Keratinocyte (primary cell): ENCODE results near the gene ANKAR. TPM values are rescaled to one million over a fixed set of nuclear protein-coding genes. Genes with fewer than 3 reads are reported as not detected.
A peak's percentile ranks its signal among the peaks of the same experiment; 100 is the strongest.
"Not testable (repeated sequence)": the region's sequence is repeated elsewhere in the genome, so short reads cannot be mapped to it uniquely, and the experiment has no call there.

Source experiments
- DNase-seq: peaks from one replicate; pipeline ENCODE4 v3.0.0-alpha.2; 2011; ENCODE audit warnings: low read depth, missing footprints, low spot score
- FAIRE-seq: peaks from 2 replicates; lab custom pipeline; 2011; peaks lifted over from hg19 to GRCh38; lab: Jason Lieb, UNC
- H2AFZ ChIP-seq: 2 replicates; pipeline ENCODE4 v1.6.0; 2012; ENCODE audit warnings: low read length, control low read depth, inconsistent platforms; ENCODE audit not compliant: control insufficient read depth
- H3K27ac ChIP-seq: 2 replicates; pipeline ENCODE4 v1.5.1; 2011; ENCODE audit warnings: low read length; ENCODE audit not compliant: control insufficient read depth, insufficient read depth
- H3K27me3 ChIP-seq: 3 replicates; pipeline ENCODE4 v1.6.0; 2011; ENCODE audit warnings: low read length; ENCODE audit not compliant: control insufficient read depth, insufficient read depth; ENCODE audit errors: extremely low read depth
- H3K36me3 ChIP-seq, 2 experiments: 2 replicates in 1 of 2; 3 replicates in 1 of 2; pipeline ENCODE4 v1.5.1; 2011; ENCODE audit warnings: low read length in 2 of 2, mild to moderate bottlenecking in 1 of 2; ENCODE audit not compliant: control insufficient read depth in 2 of 2, insufficient read depth in 2 of 2; ENCODE audit errors: extremely low read depth in 1 of 2
- H3K4me1 ChIP-seq: 3 replicates; pipeline ENCODE4 v1.5.1; 2011; ENCODE audit warnings: low read length; ENCODE audit not compliant: control insufficient read depth, insufficient read depth; ENCODE audit errors: extremely low read depth
- H3K4me2 ChIP-seq: 3 replicates; pipeline ENCODE4 v1.6.0; 2011; ENCODE audit warnings: low read depth, low read length; ENCODE audit not compliant: control insufficient read depth, insufficient read depth; ENCODE audit errors: extremely low read depth
- H3K4me3 ChIP-seq, 3 experiments: fragments of 200-600 bp in 1 of 3; sonication (generic) in 1 of 3; 2 replicates in 2 of 3; 3 replicates in 1 of 3; pipeline ENCODE4 v1.5.1; 2011 to 2016; ENCODE audit warnings: low read length in 3 of 3, mild to moderate bottlenecking in 3 of 3, control low read depth in 2 of 3, inconsistent platforms in 1 of 3, low read depth in 1 of 3, mixed read lengths in 1 of 3, mixed run types in 1 of 3, moderate library complexity in 1 of 3; ENCODE audit not compliant: control insufficient read depth in 2 of 3, insufficient read depth in 2 of 3; ENCODE audit errors: extremely low read depth in 1 of 3
- H3K79me2 ChIP-seq: 2 replicates; pipeline ENCODE4 v1.6.0; 2012; ENCODE audit warnings: low read length; ENCODE audit not compliant: control insufficient read depth, insufficient read depth
- H3K9ac ChIP-seq: 3 replicates; pipeline ENCODE4 v1.6.0; 2011; ENCODE audit warnings: low read length; ENCODE audit not compliant: control insufficient read depth, insufficient read depth; ENCODE audit errors: extremely low read depth
- H3K9me1 ChIP-seq: 3 replicates; pipeline ENCODE4 v1.6.0; 2011; ENCODE audit warnings: low read length; ENCODE audit not compliant: control insufficient read depth, insufficient read depth; ENCODE audit errors: extremely low read depth
- H3K9me3 ChIP-seq: 2 replicates; pipeline ENCODE4 v1.5.1; 2012; ENCODE audit warnings: low read depth, low read length; ENCODE audit not compliant: control insufficient read depth
- H4K20me1 ChIP-seq: 3 replicates; pipeline ENCODE4 v1.6.0; 2011; ENCODE audit warnings: low read length; ENCODE audit not compliant: control insufficient read depth, insufficient read depth; ENCODE audit errors: extremely low read depth
- EZH2 ChIP-seq: IDR thresholded peaks from one replicate; pipeline ENCODE4 v1.6.1; 2012; ENCODE audit warnings: inconsistent platforms, mild to moderate bottlenecking, low read length, moderate library complexity
- dilution Hi-C: fragments of 300-500 bp; cut with MboI; formaldehyde crosslinking; loops from one replicate; pipeline ENCODE4 v1.7.0; 2020; ENCODE audit warnings: low sequenced_read_pairs; ENCODE audit not compliant: extremely low pct_ligation_motif_present
- polyA plus RNA-seq, 5 experiments: library from polyadenylated mRNA; depleted of rRNA in 3 of 5; stranded (reverse) in 3 of 5; stranded (forward) in 1 of 5; unstranded in 1 of 5; fragments of >200 nt; gene quantifications; 1 replicate in 1 of 5; 2 replicates in 3 of 5; 3 replicates in 1 of 5; pipeline versions ENCODE4 v1.2.1 to v1.2.3, GENCODE V29; 2011 to 2012; ENCODE audit warnings: missing spikeins in 2 of 5, low read depth in 1 of 5, low replicate concordance in 1 of 5
- TF ChIP-seq, protein P1 (sequence below), 3 experiments: IDR thresholded peaks in 1 of 3; conservative IDR thresholded peaks in 1 of 3; optimal IDR thresholded peaks in 1 of 3; 2 replicates in 2 of 3; 3 replicates in 1 of 3; pipeline versions ENCODE3 to v1.5.1; 2011; ENCODE audit warnings: low read length in 3 of 3, mild to moderate bottlenecking in 3 of 3, moderate library complexity in 2 of 3, control low read depth in 1 of 3, inconsistent platforms in 1 of 3; ENCODE audit not compliant: insufficient read depth in 2 of 3; ENCODE audit errors: extremely low read depth in 1 of 3

The ANKAR gene
- polyA plus RNA-seq, 1 donor (not counting 4 experiments of a cell fraction or from before 2014, with no cell fraction given) = 1.6 TPM

GRCh38 chr2:189648846-189649509 lies 25.5 kb upstream of the ANKAR start:
- FAIRE-seq = peak; percentile 44

DNA sequence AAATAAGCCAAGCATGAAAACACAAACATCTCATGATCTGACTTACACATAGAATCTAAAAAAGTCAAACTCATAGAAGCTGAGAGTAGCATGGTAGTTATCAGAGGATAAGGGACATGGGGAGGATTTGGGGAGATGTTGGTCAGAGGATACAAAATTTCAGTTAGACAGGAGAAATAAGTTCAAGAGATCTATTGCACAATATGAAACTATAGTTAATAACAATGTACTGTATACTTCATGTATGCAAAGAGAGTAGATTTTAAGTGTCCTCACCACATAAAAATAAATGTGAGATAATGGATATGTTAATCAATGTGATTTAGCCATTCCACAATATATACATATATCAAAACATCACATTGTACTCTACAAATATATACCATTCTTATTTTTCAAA lies 23.2 kb upstream of the ANKAR start:
- TF ChIP-seq EZH2 = no peak
- TF ChIP-seq, protein P1, sequence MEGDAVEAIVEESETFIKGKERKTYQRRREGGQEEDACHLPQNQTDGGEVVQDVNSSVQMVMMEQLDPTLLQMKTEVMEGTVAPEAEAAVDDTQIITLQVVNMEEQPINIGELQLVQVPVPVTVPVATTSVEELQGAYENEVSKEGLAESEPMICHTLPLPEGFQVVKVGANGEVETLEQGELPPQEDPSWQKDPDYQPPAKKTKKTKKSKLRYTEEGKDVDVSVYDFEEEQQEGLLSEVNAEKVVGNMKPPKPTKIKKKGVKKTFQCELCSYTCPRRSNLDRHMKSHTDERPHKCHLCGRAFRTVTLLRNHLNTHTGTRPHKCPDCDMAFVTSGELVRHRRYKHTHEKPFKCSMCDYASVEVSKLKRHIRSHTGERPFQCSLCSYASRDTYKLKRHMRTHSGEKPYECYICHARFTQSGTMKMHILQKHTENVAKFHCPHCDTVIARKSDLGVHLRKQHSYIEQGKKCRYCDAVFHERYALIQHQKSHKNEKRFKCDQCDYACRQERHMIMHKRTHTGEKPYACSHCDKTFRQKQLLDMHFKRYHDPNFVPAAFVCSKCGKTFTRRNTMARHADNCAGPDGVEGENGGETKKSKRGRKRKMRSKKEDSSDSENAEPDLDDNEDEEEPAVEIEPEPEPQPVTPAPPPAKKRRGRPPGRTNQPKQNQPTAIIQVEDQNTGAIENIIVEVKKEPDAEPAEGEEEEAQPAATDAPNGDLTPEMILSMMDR (optimal IDR thresholded peaks at IDR 0.05 in 1 of 3, IDR thresholded peaks at IDR 0.05 in 1 of 3, conservative IDR thresholded peaks at IDR 0.05 in 1 of 3; ENCODE audit: extremely low read depth in 1 of 3, insufficient read depth in 2 of 3, low read length in 3 of 3) = no peak
- no peaks in the 10 kb centered on the region for H3K4me1 ChIP-seq
- no peak for FAIRE-seq

More at GRCh38 chr2:189648846-189649509, 25.5 kb upstream of the ANKAR start:
- Histone ChIP-seq H3K4me1 (no peaks in the 10 kb centered on the region), H2AFZ (no peak overlapping the region), H3K36me3 (no peaks in the 10 kb centered on the region), H3K4me3 (no peak overlapping the region), H3K9me1 (no peaks in the 10 kb centered on the region), H4K20me1 (no peaks in the 10 kb centered on the region), H3K27ac (no peak overlapping the region), H3K9me3 (no peaks in the 10 kb centered on the region), H3K27me3 (no peaks in the 10 kb centered on the region), H3K9ac (no peak overlapping the region), H3K4me2 (no peak overlapping the region), H3K79me2 (no peaks in the 10 kb centered on the region)
- no peak for DNase-seq
- dilution Hi-C loops = loop anchor here (25.0 kb wide), 1 partner anchor 187 kb away; no protein-coding TSS in a partner anchor
- TF ChIP-seq EZH2 = no peak
- TF ChIP-seq, protein P1 (optimal IDR thresholded peaks at IDR 0.05 in 1 of 3, IDR thresholded peaks at IDR 0.05 in 1 of 3, conservative IDR thresholded peaks at IDR 0.05 in 1 of 3; ENCODE audit: extremely low read depth in 1 of 3, insufficient read depth in 2 of 3, low read length in 3 of 3) = no peak

GRCh38 chr2:189653464-189653863 lies 21.0 kb upstream of the ANKAR start:
- H3K9me3 ChIP-seq, H3K4me3 ChIP-seq, H3K9ac ChIP-seq, H3K27me3 ChIP-seq, H3K79me2 ChIP-seq, H2AFZ ChIP-seq, H3K4me2 ChIP-seq, H3K4me1 ChIP-seq, H3K36me3 ChIP-seq, FAIRE-seq, H3K27ac ChIP-seq, DNase-seq, H3K9me1 ChIP-seq, dilution Hi-C loops, H4K20me1 ChIP-seq: not testable (repeated sequence)

More for the DNA sequence above, 23.2 kb upstream of the ANKAR start:
- no peak overlapping the region for H3K4me2 ChIP-seq
- H3K9me1 ChIP-seq = no peaks in the 10 kb centered on the region
- H3K36me3 ChIP-seq = no peaks in the 10 kb centered on the region
- H3K27me3 ChIP-seq = no peaks in the 10 kb centered on the region
- no peaks in the 10 kb centered on the region for H3K79me2 ChIP-seq
- H3K4me3 ChIP-seq = no peak overlapping the region
- H4K20me1 ChIP-seq = no peaks in the 10 kb centered on the region
- no peak overlapping the region for H2AFZ ChIP-seq
- no peaks in the 10 kb centered on the region for H3K9me3 ChIP-seq
- no peak overlapping the region for H3K9ac ChIP-seq
- dilution Hi-C loops = no loop called here
- no peak overlapping the region for H3K27ac ChIP-seq
- DNase-seq = no peak
